Spleen (tissue), 7 donors: Measurements from ENCODE around the gene KCNH5.
"Not testable (repeated sequence)": the region's sequence is repeated elsewhere in the genome, so short reads cannot be mapped to it uniquely, and the experiment has no call there.

Experiments used
- CTCF ChIP-seq, 11 experiments: fragments of 200-600 bp in 7 of 11; fragments of 450-650 bp in 4 of 11; sonication (generic) in 4 of 11; IDR thresholded peaks in 8 of 11; conservative IDR thresholded peaks in 3 of 11; 1 replicate in 7 of 11; 2 replicates in 4 of 11; pipeline versions ENCODE4 v1.4.0 to v1.8.0; 2016 to 2021; ENCODE audit warnings: antibody characterized with exemption in 11 of 11, inconsistent platforms in 4 of 11, mild to moderate bottlenecking in 1 of 11
- POLR2A ChIP-seq, 3 donors: fragments of 450-650 bp; IDR thresholded peaks; one replicate each; pipeline ENCODE4 v1.5.1; 2017; ENCODE audit warnings: antibody characterized with exemption in 3 of 3, mild to moderate bottlenecking in 1 of 3
- POLR2AphosphoS5 ChIP-seq, 3 donors: sonication (generic); formaldehyde crosslinking; IDR thresholded peaks; one replicate each; pipeline ENCODE4 v1.5.1; 2017; ENCODE audit warnings: antibody characterized with exemption in 3 of 3
- donor health status: DM: no; HTN: no; CAD: no; lungs with moderate emphysema.
- donor health status: DM: no; HTN: no; CAD: no.
- donor health status: DM: no; HTN: no; CAD: no.

GRCh38 chr14:62746881-62747280, 298.4 kb downstream of the KCNH5 start:
- TF ChIP-seq POLR2A (IDR thresholded peaks at IDR 0.05); CTCF (IDR thresholded peaks at IDR 0.05 in 8 of 11, conservative IDR thresholded peaks at IDR 0.05 in 3 of 11); POLR2AphosphoS5 (IDR thresholded peaks at IDR 0.05): not testable (repeated sequence)
